ENCODE measurements around the gene PLSCR3.

PLSCR3 gene

DNA sequence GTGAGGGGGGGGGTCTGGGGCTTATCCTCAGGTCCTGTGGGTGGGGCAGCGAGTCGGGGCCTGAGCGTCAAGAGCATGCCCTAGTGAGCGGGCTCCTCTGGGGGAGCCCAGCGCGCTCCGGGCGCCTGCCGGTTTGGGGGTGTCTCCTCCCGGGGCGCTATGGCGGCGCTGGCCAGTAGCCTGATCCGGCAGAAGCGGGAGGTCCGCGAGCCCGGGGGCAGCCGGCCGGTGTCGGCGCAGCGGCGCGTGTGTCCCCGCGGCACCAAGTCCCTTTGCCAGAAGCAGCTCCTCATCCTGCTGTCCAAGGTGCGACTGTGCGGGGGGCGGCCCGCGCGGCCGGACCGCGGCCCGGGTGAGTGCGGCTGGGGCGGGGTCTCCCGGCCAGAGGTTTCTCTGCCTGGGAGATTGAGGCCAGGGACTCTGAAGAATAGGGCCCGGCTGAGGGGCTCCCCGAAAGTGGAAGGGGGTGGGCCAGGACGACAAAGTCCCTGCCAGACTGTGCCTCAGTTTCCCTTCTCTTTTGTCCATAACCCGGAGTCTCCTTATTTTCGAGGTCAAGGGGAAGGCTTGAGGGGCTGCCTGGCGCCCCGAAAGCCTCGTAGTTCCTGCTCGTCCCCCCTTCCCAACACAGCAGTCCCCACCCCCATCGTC lies 45.3 kb upstream of the PLSCR3 start, which contains the start of gene FGF11:
Gene FGF11, plus strand, starts transcription at position 51 of the 651 bp plus-strand sequence. Its CDS starts 109 bp downstream, at position 160.
- H3K79me2 ChIP-seq (ENCODE audit: insufficient read depth, low read length): no peaks in the 10 kb centered on the region
- H3K9ac ChIP-seq (ENCODE audit: low read length): peak within 1 kb of the TSS; percentile 50; the same call in 1 of the 2 replicates
- H2AFZ ChIP-seq (ENCODE audit: low read length): no peak within 1 kb of the TSS
- peaks cover 17% of the 10 kb centered on the region for H3K27me3 ChIP-seq (ENCODE audit: insufficient read depth, low read length)
- H3F3A ChIP-seq (ENCODE audit: insufficient read depth, low read length): no peaks in the 10 kb centered on the region
- no peaks in the 10 kb centered on the region for H3K9me3 ChIP-seq (ENCODE audit: low read length)
- peaks cover 3% of the 10 kb centered on the region; the same call in 1 of the 2 replicates for H3K36me3 ChIP-seq (ENCODE audit: insufficient read depth, low read length)
- H3K4me3 ChIP-seq (ENCODE audit: low read depth, low read length, poor library complexity, severe bottlenecking): peak within 1 kb of the TSS; percentile 76
- no peaks in the 10 kb centered on the region for H4K20me1 ChIP-seq (ENCODE audit: insufficient read depth, low read length)
- no peaks in the 10 kb centered on the region for H3K9me2 ChIP-seq (ENCODE audit: low read depth, low read length)
- peaks cover 48% of the 10 kb centered on the region for H3K4me1 ChIP-seq (ENCODE audit: insufficient read depth, low read length, severe bottlenecking)
- H3K4me2 ChIP-seq (ENCODE audit: low read length): peak within 1 kb of the TSS; percentile 76
- no peak for TF ChIP-seq EZH2 (IDR thresholded peaks at IDR 0.05; ENCODE audit: borderline replicate concordance, low read length)
- TF ChIP-seq, protein P1, sequence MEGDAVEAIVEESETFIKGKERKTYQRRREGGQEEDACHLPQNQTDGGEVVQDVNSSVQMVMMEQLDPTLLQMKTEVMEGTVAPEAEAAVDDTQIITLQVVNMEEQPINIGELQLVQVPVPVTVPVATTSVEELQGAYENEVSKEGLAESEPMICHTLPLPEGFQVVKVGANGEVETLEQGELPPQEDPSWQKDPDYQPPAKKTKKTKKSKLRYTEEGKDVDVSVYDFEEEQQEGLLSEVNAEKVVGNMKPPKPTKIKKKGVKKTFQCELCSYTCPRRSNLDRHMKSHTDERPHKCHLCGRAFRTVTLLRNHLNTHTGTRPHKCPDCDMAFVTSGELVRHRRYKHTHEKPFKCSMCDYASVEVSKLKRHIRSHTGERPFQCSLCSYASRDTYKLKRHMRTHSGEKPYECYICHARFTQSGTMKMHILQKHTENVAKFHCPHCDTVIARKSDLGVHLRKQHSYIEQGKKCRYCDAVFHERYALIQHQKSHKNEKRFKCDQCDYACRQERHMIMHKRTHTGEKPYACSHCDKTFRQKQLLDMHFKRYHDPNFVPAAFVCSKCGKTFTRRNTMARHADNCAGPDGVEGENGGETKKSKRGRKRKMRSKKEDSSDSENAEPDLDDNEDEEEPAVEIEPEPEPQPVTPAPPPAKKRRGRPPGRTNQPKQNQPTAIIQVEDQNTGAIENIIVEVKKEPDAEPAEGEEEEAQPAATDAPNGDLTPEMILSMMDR (IDR thresholded peaks at IDR 0.05; ENCODE audit: low read length): no peak
- no peak within 1 kb of the TSS for H3K27ac ChIP-seq (ENCODE audit: low read depth, low read length, poor library complexity, severe bottlenecking)

DNA sequence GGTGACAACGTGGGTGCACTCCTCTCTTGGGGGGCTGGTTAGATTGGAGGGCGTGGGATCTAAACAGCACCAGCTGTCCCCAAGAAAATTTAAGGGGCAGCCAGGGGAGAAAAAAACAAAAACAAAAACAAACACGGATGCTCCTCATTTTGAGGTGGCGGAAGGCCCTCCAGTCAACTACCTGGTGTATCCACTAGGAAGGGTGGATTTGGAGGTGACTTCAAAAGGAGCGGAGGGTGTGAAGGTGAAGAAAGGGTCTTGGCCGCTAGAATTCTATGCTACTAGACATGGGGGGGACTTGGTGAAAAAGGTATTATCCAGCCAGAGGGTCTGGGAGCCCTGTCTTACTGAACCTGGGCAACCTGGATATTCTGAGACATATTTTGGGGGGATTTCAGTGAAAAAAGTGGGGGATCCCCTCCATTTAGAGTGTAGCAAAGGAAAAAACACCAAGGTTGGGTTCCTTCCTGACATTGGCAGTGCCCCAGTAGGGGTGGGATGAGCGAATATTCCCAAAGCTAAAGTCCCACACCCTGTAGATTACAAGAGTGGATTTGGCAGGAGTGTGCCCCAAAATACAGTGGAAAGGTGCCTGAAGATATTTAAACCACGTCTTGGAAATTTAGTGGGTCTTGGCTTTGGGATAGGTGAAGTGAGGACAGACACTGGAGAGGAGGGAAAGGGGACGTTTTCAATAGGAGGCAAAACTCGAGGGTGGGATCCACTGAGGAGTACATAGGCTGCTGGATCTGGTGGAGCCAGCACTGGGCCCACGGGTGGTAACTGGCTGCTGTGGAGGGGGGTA lies 44.5 kb upstream of the PLSCR3 start:
- Histone ChIP-seq H3K79me2 (ENCODE audit: insufficient read depth, low read length) (no peaks in the 10 kb centered on the region), H4K20me1 (ENCODE audit: insufficient read depth, low read length) (no peaks in the 10 kb centered on the region), H3F3A (ENCODE audit: insufficient read depth, low read length) (no peaks in the 10 kb centered on the region), H3K27ac (ENCODE audit: low read depth, low read length, poor library complexity, severe bottlenecking) (no peak overlapping the region), H3K36me3 (ENCODE audit: insufficient read depth, low read length) (peaks cover 3% of the 10 kb centered on the region; the same call in 1 of the 2 replicates), H3K9me2 (ENCODE audit: low read depth, low read length) (no peaks in the 10 kb centered on the region), H3K27me3 (ENCODE audit: insufficient read depth, low read length) (peaks cover 17% of the 10 kb centered on the region), H3K9ac (ENCODE audit: low read length) (peak overlapping the region; percentile 26; the same call in 1 of the 2 replicates), H3K4me3 (ENCODE audit: low read depth, low read length, poor library complexity, severe bottlenecking) (peak overlapping the region; percentile 76), H3K4me2 (ENCODE audit: low read length) (peak overlapping the region; percentile 76), H2AFZ (ENCODE audit: low read length) (no peak overlapping the region), H3K9me3 (ENCODE audit: low read length) (no peaks in the 10 kb centered on the region), H3K4me1 (ENCODE audit: insufficient read depth, low read length, severe bottlenecking) (peaks cover 48% of the 10 kb centered on the region)
- no peak for TF ChIP-seq EZH2 (IDR thresholded peaks at IDR 0.05; ENCODE audit: borderline replicate concordance, low read length)
- TF ChIP-seq, protein P1 (IDR thresholded peaks at IDR 0.05; ENCODE audit: low read length): no peak

DNA sequence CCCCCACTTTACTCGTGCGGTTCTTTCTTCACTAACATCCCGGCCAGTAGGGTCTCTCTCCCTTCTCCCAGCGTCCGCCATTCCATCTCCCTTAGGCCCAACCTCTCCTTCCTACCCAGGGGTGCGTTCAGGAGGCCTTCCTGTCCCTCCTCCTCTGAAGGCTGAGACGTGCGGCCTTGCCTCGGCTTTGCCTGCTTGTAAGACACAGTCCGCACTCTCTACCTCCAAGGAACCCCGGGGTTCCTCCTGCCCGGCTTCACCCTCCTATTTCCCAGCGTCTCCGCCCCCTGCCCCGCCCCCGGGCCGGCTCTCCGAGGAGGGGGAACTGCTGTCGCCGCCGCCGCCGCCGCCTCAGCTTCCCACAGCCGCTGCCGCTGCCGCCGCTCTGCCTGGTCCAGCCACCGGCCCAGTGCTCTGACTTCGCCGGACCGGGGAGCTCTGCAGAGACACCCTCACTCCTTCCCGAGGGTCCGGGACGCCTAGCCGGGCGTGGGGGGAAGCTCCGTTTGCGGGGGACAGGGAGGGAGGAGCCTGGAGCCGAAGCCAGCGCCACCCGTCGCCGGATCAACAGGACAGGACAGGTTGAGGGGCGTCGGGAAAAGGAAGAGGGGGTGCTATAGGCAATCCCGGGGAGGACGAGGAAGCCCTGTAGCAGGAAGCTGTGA lies 43.8 kb upstream of the PLSCR3 start:
- no peaks in the 10 kb centered on the region for H4K20me1 ChIP-seq (ENCODE audit: insufficient read depth, low read length)
- peak overlapping the region; percentile 65 for H3K4me2 ChIP-seq (ENCODE audit: low read length)
- H3K9ac ChIP-seq (ENCODE audit: low read length): peak overlapping the region; percentile 26; the same call in 1 of the 2 replicates

More for the DNA sequence above, 43.8 kb upstream of the PLSCR3 start:
- peaks cover 17% of the 10 kb centered on the region for H3K27me3 ChIP-seq (ENCODE audit: insufficient read depth, low read length)
- no peak overlapping the region for H3K27ac ChIP-seq (ENCODE audit: low read depth, low read length, poor library complexity, severe bottlenecking)
- H3K79me2 ChIP-seq (ENCODE audit: insufficient read depth, low read length): no peaks in the 10 kb centered on the region
- H3K9me3 ChIP-seq (ENCODE audit: low read length): no peaks in the 10 kb centered on the region
- peak overlapping the region; percentile 76 for H3K4me3 ChIP-seq (ENCODE audit: low read depth, low read length, poor library complexity, severe bottlenecking)
- peaks cover 48% of the 10 kb centered on the region for H3K4me1 ChIP-seq (ENCODE audit: insufficient read depth, low read length, severe bottlenecking)
- no peaks in the 10 kb centered on the region for H3K9me2 ChIP-seq (ENCODE audit: low read depth, low read length)
- TF ChIP-seq EZH2 (IDR thresholded peaks at IDR 0.05; ENCODE audit: borderline replicate concordance, low read length): no peak
- TF ChIP-seq, protein P1 (IDR thresholded peaks at IDR 0.05; ENCODE audit: low read length): no peak
- H3K36me3 ChIP-seq (ENCODE audit: insufficient read depth, low read length): peaks cover 3% of the 10 kb centered on the region; the same call in 1 of the 2 replicates
- no peaks in the 10 kb centered on the region for H3F3A ChIP-seq (ENCODE audit: insufficient read depth, low read length)
- no peak overlapping the region for H2AFZ ChIP-seq (ENCODE audit: low read length)

Measured in OCI-LY1 (cell line).